CD4-positive, alpha-beta T cell (primary cell): ENCODE results near the gene PRKG1. TPM values are rescaled to one million over a fixed set of nuclear protein-coding genes. Genes with fewer than 3 reads are reported as not detected.

Experiments
- ATAC-seq: fragments of 200-7000 bp; cut with Tn5 transposase; one replicate; pipeline ENCODE4 v1.10.0; 2022; ENCODE audit warnings: mild to moderate bottlenecking; ENCODE audit not compliant: poor library complexity
- CTCF ChIA-PET: fragments of 350-600 bp; sonication (Branson Sonifier 250); formaldehyde crosslinking; loops from one replicate; lab custom pipeline; 2021; ENCODE audit warnings: antibody characterized with exemption, inconsistent platforms; lab: Charles Lee
- POLR2A ChIA-PET: fragments of 350-600 bp; sonication (Branson Sonifier 250); formaldehyde crosslinking; loops from one replicate; lab custom pipeline; 2021; ENCODE audit warnings: antibody characterized with exemption, inconsistent platforms; lab: Charles Lee
- DNase-seq, 14 experiments: peaks; one replicate each; pipeline ENCODE4 v3.0.0-alpha.2; 2013 to 2020; ENCODE audit warnings: mixed read lengths in 2 of 14
- H3K27ac ChIP-seq, 2 donors: one replicate each; pipeline versions ENCODE4 v1.5.1 to v1.7.0; 2013; ENCODE audit warnings: low read length in 2 of 2, low read depth in 1 of 2, mild to moderate bottlenecking in 1 of 2
- H3K27me3 ChIP-seq, 2 experiments: 1 replicate in 1 of 2; 2 replicates in 1 of 2; pipeline versions ENCODE4 v1.6.1 to v1.7.0; 2013; ENCODE audit warnings: low read length in 2 of 2, control low read depth in 1 of 2, mild to moderate bottlenecking in 1 of 2, moderate library complexity in 1 of 2; ENCODE audit not compliant: insufficient read depth in 2 of 2, control insufficient read depth in 1 of 2
- H3K36me3 ChIP-seq: one replicate; pipeline ENCODE4 v1.6.1; 2013; ENCODE audit warnings: low read length, control low read depth; ENCODE audit not compliant: insufficient read depth
- H3K4me1 ChIP-seq: one replicate; pipeline ENCODE4 v1.6.1; 2013; ENCODE audit warnings: low read length, control low read depth; ENCODE audit not compliant: insufficient read depth
- H3K4me3 ChIP-seq: one replicate; pipeline ENCODE4 v1.5.1; 2013; ENCODE audit warnings: mild to moderate bottlenecking, low read length, moderate library complexity
- H3K9me3 ChIP-seq, 2 experiments: 1 replicate in 1 of 2; 2 replicates in 1 of 2; pipeline versions ENCODE4 v1.6.1 to v1.7.0; 2013; ENCODE audit warnings: low read length in 2 of 2, mild to moderate bottlenecking in 2 of 2, control low read depth in 1 of 2, moderate library complexity in 1 of 2; ENCODE audit not compliant: control insufficient read depth in 1 of 2, insufficient read depth in 1 of 2
- H3K27ac Mint-ChIP-seq: one replicate; pipeline ENCODE4 v1.8.0; 2020; ENCODE audit warnings: mixed read lengths
- H3K27me3 Mint-ChIP-seq: one replicate; pipeline ENCODE4 v1.8.0; 2021; ENCODE audit warnings: mixed read lengths
- H3K36me3 Mint-ChIP-seq: one replicate; pipeline ENCODE4 v1.8.0; 2021; ENCODE audit warnings: low read depth, mixed read lengths
- H3K4me1 Mint-ChIP-seq: one replicate; pipeline ENCODE4 v1.8.0; 2021; ENCODE audit warnings: low read depth, mixed read lengths
- H3K4me3 Mint-ChIP-seq: one replicate; pipeline ENCODE4 v1.8.0; 2020; ENCODE audit warnings: mild to moderate bottlenecking, mixed read lengths
- H3K9me3 Mint-ChIP-seq: one replicate; pipeline ENCODE4 v1.8.0; 2020; ENCODE audit warnings: mixed read lengths
- CTCF ChIP-seq: fragments of 200-600 bp; IDR thresholded peaks from one replicate; pipeline ENCODE4 v1.8.0; 2022; ENCODE audit warnings: antibody characterized with exemption, mild to moderate bottlenecking
- intact Hi-C, 2 experiments: fragments of 100-400 bp; cut with DNase I in 1 of 2; cut with micrococcal nuclease in 1 of 2; formaldehyde crosslinking; loops; one replicate each; pipeline versions ENCODE4 v1.15.1 to v1.9.0; 2023 to 2025; cut with DNase I, micrococcal nuclease
- total RNA-seq, 174 experiments: library from RNA in 2 of 174; stranded (reverse) in 2 of 174; gene quantifications; one replicate each; pipeline ENCODE4 v1.2.3 and lab custom pipeline; 2021 to 2026

Gene PRKG1
- total RNA-seq, 2 experiments from 2014 or later, result 0.31 TPM; not detected in 1

GRCh38 chr10:51667678-51668335, 593.5 kb downstream of the PRKG1 start:
- Mint-ChIP-seq H3K27ac (no peak overlapping the region), H3K4me1 (no peaks in the 10 kb centered on the region), H3K4me3 (no peak overlapping the region), H3K9me3 (peaks cover 7% of the 10 kb centered on the region), H3K27me3 (peaks cover 25% of the 10 kb centered on the region), H3K36me3 (no peaks in the 10 kb centered on the region)
- POLR2A ChIA-PET, result no interaction called here
- Histone ChIP-seq H3K27ac (no peak overlapping the region), H3K4me3 (no peak overlapping the region), H3K27me3 (no peaks in the 10 kb centered on the region), H3K9me3 (no peaks in the 10 kb centered on the region), H3K4me1 (no peaks in the 10 kb centered on the region), H3K36me3 (no peaks in the 10 kb centered on the region)
- ATAC-seq, result no peak
- intact Hi-C loops, result no loop called here
- no peak for TF ChIP-seq CTCF
- no peak for DNase-seq
- CTCF ChIA-PET, result interaction anchor here (0.6 kb wide), 1 partner anchor 86 kb away, joined by 3 read pairs; no protein-coding TSS in a partner anchor

GRCh38 chr10:51668336-51668689, 594.0 kb downstream of the PRKG1 start:
- no peak overlapping the region for H3K27ac Mint-ChIP-seq
- no peak for ATAC-seq
- no peak for DNase-seq
- no peak for TF ChIP-seq CTCF
- POLR2A ChIA-PET, result no interaction called here
- Histone ChIP-seq H3K36me3 (no peaks in the 10 kb centered on the region), H3K4me3 (no peak overlapping the region), H3K27ac (no peak overlapping the region), H3K9me3 (no peaks in the 10 kb centered on the region), H3K4me1 (no peaks in the 10 kb centered on the region), H3K27me3 (no peaks in the 10 kb centered on the region)
- intact Hi-C loops, result no loop called here
- peaks cover 9% of the 10 kb centered on the region for H3K9me3 Mint-ChIP-seq
- peaks cover 28% of the 10 kb centered on the region for H3K27me3 Mint-ChIP-seq
- no peaks in the 10 kb centered on the region for H3K4me1 Mint-ChIP-seq
- H3K4me3 Mint-ChIP-seq, result no peak overlapping the region
- CTCF ChIA-PET, result no interaction called here
- H3K36me3 Mint-ChIP-seq, result no peaks in the 10 kb centered on the region

GRCh38 chr10:51669041-51669440, 594.8 kb downstream of the PRKG1 start:
- Mint-ChIP-seq H3K36me3 (no peaks in the 10 kb centered on the region), H3K4me1 (no peaks in the 10 kb centered on the region), H3K27me3 (peaks cover 33% of the 10 kb centered on the region), H3K4me3 (no peak overlapping the region), H3K27ac (no peak overlapping the region), H3K9me3 (peaks cover 9% of the 10 kb centered on the region)
- DNase-seq (no peak), ATAC-seq (no peak)
- H3K9me3 ChIP-seq, result no peaks in the 10 kb centered on the region
- no peak for TF ChIP-seq CTCF
- no peaks in the 10 kb centered on the region for H3K4me1 ChIP-seq
- no peaks in the 10 kb centered on the region for H3K36me3 ChIP-seq
- H3K27me3 ChIP-seq, result no peaks in the 10 kb centered on the region
- CTCF ChIA-PET, result interaction anchor here (1.1 kb wide), 1 partner anchor 10 kb away, joined by 3 read pairs; no protein-coding TSS in a partner anchor
- POLR2A ChIA-PET, result no interaction called here
- no peak overlapping the region for H3K4me3 ChIP-seq
- intact Hi-C loops, result no loop called here
- no peak overlapping the region for H3K27ac ChIP-seq
